Stimulated activated CD4-positive, alpha-beta T cell treated with anti-CD3 and anti-CD28 coated beads, Interleukin-15, amount 100 ng/mL, for 48 hours (primary cell): ENCODE data around the gene KCTD1.
"Not testable (repeated sequence)": the region's sequence is repeated elsewhere in the genome, so short reads cannot be mapped to it uniquely, and the experiment has no call there.

Experiments
- DNase-seq, 2 donors: peaks; one replicate each; pipeline ENCODE4 v3.0.0-alpha.2; 2020; ENCODE audit warnings: low read depth in 2 of 2

Gene KCTD1

DNA sequence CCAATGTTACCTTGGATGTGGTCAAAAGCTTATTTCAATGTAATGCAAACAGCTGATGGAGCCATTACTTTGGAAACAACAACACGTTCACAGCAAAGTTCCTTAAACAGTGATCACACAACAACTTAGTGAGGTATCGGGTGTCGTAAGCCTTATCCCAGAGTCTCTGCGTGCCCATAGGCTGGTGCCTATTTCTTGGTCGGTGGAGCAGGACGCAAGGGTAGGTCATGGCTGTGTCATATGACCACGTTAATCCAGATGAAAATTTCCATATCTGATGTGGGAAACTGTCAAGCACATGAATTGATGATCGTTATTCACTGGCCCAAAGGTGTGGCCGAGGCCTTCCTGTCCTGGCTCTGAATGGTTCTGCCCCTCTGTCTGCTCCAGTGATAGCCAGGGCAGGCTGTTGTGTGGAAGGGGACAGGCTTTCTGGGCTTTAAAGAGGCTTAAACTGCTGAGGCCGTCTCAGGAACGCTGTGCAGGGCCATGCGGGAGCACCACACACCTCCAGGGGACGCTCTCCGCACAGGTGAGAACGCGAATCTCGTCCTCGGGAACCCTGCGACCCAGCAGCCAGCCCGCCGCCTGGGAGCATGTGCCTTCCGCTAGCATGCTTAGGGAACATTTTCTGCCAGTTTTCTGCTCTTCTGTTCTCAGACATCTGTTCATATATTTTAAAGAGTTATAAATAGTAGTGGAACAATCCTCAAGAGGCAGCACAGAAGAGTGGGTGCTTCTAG, 90.6 kb downstream of the KCTD1 start:
- DNase-seq = no peak

DNA sequence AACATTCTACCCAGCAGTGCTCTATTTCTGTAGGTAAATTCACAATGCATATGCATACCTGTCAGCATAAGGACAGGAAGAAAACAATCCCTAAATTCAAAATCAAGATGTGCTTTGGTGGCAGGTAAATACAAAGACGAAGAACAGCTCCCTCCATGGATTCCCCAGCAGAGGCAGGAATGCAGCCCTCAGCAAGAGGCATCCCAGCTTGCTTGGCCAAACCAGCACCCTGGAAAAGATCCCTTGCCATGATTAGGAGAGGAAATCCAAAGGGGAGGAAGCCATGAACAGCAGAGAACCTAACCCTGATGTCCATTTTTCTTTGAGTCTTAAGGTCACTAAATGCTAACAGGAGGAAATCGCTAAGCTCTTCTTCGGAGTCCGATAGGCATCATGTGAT, 91.2 kb downstream of the KCTD1 start:
- no peak for DNase-seq

DNA sequence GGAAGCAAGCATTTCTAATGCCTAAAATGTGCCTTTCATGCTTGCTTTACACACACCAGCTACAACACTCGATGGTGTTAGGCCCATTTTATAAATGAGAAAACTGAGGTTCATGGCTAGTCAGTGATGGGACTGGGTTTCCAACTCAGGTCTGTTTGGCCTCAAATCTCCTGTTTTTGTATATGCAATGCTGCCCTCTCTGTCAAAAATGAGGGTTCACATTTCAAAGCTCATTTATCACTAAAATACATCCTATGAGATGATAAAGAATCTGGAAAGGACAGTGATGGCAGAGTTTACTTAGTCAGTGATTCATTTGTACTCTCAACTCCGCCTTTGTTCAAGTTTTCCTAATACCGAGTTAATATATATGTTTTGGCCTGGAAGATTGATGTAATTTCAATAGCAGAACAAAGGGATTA, 92.3 kb downstream of the KCTD1 start:
- no peak for DNase-seq

DNA sequence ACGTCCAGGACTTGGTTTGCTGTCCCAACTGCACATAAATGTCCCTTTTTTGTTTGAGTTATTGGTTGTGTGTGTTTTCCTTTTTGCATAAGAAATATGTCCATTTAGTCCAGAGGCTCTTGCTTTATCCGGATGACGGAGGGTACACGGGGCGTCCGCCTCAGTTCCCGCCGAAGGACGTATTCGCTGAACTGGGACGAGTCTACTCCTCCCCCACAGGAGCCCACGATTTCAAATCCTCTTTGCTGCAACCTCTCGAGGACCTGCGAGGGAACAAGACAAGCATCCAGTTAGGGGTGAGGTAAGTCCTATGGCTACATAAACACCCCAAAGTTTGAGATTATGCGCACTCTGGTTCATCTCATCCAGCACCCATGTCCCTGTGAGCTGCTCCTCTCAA, 92.7 kb downstream of the KCTD1 start:
- DNase-seq = no peak

DNA sequence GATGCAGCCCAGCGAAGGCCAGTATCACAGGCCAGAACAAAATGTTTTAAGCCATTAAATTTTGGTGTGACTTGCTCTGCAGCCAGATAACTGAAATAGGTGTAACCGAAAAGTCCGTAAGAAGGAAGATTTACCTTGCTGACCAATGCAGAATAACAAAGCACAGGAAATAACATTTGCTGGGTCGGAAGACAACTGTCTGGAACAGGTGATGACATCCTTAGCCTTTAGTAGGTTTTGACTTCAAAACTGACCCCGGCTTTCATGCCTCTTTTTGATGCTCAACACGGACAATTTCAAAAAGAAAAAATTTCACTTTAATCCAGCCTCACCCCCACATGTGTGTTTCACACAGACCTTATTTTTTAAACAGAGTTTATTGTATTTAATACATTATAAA, 93.7 kb downstream of the KCTD1 start:
- DNase-seq = no peak

DNA sequence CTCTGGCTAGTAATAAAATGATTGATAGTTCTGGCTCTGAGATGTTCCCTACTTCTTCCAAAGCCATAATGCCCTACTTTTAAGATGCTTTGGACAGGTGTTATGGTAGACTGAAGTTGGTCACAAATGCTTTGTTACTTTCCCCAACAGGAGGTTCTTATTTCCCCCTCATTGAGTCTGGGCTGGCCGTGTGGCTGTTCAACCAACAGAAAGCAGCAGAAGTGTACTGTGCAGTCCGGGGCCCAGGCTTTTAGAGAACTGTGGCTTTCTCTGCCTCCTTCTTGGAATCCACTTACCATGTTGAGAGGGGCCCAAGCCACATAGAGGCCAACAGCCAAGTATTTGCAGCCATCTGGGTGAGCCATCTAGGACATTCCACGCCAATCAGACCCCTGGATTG, 94.2 kb downstream of the KCTD1 start:
- DNase-seq = no peak

DNA sequence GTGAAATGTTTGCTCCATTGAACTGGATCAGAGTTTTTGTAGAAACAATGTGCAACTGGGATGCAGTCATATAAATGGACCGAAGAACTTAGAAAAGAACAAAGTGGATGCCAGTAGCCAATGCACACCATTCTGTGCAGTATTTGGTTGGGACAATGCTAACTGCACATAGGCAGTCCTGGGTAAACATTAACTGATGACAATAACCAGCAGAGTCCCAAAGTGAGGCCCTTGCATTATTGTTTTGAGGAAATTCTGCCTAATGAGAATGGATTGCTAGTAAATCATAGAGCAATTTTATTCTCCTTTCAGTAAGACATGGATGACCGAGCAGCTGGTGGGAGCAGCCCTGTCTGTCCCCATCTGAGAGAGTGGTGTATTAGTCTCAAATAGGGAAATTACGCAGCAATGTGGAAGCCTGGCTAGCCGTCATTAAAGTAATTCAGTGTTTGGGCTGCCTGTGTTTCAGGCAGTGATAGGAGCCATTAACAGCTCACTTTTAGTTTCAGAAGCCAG, 94.9 kb downstream of the KCTD1 start:
- no peak for DNase-seq

DNA sequence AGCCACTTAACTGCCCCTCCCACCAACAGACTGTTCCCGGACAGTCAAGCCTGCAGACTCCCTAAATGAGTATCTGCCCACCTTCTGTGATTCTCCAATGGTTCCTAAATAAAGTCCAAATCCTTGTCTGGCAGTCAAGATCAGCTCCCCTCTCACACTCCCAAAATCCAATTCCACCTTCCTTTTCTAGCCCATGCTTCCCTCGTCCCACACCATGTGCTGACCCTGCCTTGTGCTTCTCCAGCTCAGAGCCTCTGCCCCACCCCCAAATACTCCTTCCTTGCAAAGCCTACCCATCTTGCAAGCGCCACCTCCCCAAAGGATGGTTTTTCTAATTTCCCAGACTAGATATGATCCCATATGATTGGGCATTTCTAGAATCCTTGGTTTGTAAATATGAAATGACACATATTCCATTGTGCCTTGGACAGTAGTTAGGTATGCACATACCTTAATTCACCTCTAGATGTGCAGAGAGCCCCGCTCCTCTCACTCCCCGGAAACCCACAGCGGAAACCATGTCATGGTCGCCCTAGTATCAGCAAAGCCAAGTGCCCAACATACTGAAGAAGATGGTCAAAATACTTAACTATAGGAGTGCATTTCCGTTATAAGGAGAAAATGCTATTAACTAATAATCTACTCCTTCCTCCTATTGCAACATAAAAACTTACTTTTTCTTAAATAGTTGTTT, 97.2 kb downstream of the KCTD1 start:
- no peak for DNase-seq

DNA sequence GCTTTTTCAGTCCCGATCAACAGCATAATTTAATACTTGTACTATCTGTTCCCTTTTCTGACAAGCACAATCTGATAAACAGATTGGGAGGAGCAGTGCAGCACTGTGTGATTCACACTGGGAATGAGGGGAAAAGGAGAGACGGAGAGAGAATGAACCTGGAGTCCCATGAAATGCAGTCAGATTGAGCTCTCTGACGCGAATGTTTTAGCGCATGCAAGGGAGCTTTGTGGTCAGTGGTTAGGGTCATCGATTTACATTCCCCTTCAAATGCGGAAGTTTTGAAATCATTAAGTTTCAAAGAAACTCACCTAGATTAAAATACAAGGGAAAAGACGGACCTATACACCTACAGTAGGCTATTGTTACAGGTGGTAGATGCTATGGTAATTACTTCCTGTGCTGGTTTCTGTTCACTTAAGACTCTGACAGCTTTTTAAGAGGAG, 99.6 kb downstream of the KCTD1 start:
- no peak for DNase-seq

DNA sequence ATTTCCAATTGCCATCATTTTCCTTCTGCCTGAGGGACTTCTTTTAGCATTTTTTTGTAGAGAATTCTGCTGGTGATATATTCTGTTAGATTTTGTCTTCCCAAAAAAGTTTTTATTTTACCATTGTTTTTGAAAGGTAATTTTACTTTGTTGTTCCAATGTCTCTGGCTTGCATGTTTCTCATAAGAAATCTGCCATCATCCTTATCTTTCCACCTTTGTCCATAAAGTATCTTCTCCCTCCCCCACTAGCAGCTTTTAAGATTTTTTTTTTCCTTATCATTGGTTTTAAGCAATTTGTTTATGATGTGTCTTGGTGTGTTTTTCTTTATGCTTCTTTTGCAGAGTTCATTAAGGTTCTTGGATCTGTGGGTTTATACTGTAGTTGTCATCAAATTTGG, 104.5 kb downstream of the KCTD1 start:
- DNase-seq = no peak

DNA sequence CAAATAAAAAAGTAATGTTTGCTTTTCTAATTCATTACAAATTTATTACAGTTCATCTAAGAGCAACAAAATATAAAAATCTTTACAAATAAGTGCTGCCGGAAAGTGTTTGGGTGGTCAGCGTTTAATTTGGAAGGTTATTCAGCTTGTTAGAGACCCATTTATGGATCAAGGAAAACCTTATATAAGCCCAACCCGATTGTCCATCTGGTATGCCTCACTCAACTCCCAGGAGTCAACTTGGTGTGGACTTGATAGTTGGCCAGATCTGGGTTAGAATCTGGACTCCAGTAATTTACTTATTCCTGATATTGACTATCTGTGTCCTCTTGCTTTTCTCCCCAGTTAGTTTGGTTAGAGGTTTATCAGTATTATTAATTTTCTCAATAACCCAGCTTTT, 106.2 kb downstream of the KCTD1 start:
- DNase-seq = no peak

DNA sequence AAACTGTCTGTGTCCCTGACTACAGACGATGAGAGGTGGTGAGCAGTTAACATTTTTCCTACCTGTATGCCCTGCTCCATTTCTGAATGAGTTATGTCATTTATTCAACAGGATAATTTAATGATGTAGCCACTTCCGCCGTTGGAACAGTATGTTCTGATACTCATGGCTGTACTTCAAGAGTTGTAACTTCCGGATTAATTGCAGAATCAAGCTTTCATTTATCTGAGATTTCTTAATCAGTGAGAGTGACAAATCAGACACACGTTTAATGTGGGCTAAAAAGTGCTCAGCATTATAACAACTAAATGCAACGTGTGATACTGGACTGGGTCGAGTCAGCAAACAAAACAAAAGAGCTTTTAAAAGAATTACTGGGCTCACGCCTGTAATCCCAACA, 107.7 kb downstream of the KCTD1 start:
- DNase-seq = no peak

DNA sequence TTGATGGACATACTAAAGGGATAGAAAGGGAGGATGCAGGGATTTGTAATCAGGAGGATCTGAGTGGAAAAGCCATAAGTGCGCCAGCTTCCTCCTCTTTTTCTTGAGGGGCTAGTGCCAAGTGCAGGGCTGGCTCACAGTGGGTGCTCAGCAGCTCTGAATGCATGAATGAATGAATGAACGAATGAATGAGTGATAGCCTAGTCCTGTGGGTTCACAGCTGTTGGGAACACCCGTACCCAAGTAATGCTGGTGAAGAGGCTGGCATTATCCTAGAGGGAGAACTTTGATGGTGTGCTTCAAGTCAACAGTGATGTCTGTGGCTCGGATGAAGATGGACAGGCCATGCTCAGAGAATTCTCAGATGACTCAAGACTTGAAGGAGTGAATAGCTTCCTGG, 108.8 kb downstream of the KCTD1 start:
- DNase-seq = no peak

DNA sequence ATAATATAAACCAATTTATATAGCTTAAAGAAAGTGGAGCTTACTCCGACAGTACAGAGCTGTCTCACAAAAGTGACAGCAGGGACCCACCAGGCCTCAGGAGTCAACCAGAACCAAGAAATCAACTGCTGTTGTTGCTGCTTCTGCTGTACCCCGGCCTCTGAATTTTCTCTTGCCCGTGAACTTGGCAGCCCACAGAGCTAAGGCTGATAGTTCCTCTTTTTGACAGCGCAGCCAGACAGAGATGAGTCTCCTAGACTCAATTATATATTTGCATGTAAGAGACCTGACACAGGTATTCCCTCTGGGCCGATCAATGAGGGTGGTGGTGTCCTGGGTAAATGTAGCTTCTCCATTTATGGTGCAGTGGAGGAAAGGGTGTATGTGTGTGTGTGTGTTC, 109.4 kb downstream of the KCTD1 start:
- DNase-seq = no peak

DNA sequence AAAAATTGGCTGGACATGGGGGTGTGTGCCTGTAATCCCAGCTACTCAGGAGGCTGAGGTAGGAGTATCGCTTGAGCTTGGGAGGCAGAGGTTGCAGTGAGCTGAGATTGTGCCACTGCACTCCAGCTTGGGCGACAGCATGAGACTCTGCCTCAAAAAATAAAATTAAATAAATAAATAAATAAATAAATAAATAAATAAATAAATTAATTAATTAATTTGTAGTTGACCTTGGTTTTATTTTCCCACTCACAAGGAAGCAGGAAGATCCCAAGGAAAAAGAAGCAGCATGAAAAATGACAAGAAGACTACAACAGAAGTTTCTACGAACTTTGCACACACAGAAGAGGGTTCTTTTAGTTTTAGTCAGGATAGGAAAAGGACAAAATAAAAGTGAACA, 110.7 kb downstream of the KCTD1 start:
- DNase-seq = not testable (repeated sequence)

DNA sequence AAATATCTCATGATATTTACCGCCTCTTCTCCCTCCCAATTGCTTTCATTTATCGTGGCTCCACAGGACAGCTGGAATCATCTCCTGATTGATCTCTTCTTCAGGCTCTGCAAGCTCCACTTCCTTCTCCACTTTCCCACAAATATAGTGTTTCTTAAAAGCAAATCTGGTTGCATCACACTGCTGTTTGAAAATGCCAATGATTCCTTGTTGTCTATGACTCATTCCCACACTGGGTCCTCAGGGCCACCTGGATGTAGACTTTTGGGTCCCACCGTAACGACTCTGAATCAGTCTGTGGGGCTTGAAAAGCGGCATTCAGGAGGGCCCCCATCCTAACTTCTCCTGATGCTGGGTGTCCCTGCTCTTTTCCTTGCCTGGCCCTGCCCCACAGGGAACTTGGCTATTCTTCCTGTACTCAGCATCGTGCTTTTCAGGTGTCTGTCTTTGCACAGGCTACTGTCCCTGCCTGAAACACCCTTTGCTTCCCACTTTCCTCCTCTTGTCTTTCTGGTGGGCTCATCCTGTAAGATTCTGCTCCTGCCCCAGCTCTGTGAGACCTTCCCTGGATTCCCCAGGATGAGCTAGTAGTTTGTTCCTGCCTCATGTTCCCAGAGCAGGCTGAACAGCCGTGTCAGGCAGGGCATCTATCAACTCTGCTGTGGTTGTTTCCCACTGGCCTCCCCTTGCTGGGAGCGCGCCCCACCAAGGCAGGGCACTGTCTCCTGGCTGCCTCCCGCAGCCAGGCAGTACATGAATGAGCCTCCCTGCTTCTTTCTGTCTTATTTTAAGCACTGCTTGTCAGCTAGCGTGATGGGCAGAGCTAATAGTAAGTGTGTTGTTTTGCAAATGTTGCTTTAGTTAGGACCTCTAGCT, 111.9 kb downstream of the KCTD1 start:
- DNase-seq = no peak

DNA sequence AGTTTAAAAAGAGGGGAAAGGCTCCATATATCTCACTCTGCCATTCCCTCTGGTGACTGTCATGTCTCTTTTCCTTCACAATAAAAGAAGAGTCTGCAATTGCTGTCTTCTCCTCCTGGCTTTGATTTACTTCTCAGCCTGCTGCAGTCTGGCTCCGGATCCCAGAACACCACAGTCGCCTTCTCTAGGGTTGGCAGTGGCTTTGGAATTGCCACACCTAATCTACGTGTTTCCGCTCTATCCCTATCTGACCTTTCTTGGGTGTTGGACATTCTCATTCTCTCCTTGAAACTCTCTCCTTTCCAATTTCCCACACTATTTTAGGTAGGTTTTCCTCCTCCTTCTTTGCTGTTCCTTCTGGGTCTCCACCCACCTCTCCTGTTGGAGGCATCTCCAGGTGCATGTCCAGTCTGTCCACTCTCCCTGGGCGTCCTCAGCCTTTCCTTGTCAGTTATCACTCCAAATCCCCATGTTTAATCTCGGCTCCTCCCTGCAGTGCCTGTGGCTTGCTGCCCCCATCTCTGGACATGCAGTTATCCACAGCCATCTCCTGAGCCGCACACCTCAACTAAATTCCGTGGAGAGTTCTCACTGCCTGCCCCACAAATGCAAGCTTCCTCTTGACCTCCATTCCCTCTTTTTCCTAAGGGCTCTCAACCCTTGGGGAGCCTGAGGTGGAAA, 112.8 kb downstream of the KCTD1 start:
- DNase-seq = no peak

DNA sequence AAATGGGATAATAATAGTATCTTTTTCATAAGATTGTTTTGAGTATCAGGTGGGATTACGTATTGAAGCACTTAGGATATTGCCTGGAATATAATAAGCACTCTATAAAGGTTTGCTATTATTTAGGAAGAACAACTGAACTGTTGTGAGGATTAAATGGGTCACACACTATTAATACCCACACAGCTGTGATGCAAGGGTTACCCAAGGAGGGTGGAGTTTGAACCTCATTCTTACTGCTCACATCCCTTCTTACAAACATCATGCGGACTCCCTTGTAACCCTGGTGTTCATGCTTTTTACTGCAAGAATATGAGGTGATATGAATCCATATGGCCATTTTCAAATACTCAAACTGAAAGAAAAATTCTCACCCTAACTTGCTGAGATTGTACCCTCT, 113.5 kb downstream of the KCTD1 start:
- no peak for DNase-seq

DNA sequence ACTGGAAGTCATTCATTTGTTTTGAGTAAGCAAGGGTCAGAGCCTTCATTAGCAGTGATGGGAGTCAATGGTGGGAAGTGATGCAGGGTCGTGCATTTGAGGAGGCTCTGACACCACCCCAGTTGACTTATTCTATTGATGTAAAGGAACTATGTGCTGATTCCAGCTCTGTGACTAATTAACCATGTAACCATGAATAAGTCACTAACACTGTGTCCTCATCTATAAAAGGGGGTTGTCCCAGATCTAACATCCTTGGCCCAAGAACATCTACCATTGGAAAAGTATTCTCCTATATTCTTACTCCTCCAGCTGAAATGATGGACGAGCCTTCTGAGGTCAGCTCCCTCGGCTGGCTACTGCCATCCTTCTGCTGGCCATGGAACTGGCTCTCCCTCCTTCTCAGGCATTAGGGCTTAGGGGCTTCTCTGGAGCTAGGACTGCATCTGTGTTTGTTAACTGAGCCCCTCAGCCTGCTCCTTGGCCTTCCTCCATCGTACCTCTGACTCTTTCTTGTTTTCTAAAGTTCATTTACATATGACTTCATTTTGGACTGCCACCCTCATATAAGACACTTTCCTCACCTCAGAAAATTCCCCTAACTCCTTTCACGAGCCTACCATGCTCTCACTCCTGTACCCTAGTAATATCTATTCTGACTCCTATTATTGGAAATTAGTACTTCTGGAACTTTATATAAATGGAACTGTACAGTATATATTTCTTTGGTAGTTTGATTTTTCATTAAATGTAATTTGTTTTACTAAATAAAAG, 115.5 kb downstream of the KCTD1 start:
- DNase-seq = no peak

DNA sequence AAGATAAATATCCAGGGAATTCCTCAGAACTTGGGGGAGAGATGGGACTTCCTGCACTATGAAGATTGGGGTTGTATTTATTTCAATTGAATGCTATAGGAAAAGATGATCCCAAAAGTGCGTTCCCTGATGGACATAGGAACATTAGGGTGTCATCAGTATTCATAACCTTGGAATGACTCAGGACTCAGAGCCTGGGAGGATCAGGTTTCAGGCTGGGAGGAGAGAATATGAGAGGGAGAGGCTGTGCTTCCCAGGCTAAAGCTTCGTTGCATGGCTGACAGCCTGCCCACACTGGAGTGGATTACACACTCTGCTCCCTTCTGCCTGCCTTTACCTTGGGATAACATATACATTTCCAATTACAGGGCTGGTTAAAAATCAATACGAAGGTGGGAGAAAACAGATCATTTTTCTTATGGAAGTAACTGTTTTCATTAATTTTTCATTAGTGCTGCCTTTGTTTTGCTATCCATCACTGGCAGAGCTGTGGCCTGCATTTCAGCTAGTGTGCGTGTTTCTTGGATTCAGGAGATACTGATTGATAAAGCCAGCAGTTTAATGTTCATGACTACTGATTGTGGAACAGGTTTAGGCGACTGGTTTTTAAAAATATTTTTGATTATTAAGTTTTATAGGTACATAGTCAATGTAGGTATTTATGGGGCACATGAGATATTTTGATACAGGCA, 118.7 kb downstream of the KCTD1 start:
- no peak for DNase-seq
